Neutrophil (primary cell): ENCODE data around the gene RUSC1.

Experiments
- H3K27ac ChIP-seq: fragments of 200-600 bp; sonication (generic); 2 replicates; pipeline ENCODE4 v1.5.1; 2016; ENCODE audit warnings: mild to moderate bottlenecking, moderate library complexity
- H3K27me3 ChIP-seq: fragments of 200-600 bp; sonication (generic); 2 replicates; pipeline ENCODE4 v1.6.0; 2016; ENCODE audit warnings: mild to moderate bottlenecking
- H3K36me3 ChIP-seq: fragments of 200-600 bp; sonication (generic); 2 replicates; pipeline ENCODE4 v1.5.1; 2017
- H3K4me1 ChIP-seq, 2 experiments: fragments of 200-600 bp in 1 of 2; sonication (generic) in 1 of 2; 1 replicate in 1 of 2; 2 replicates in 1 of 2; pipeline versions ENCODE4 v1.5.1 to v1.6.1; 2013 to 2016; ENCODE audit warnings: low read depth in 1 of 2, low read length in 1 of 2, mild to moderate bottlenecking in 1 of 2, moderate library complexity in 1 of 2; ENCODE audit not compliant: control insufficient read depth in 1 of 2, insufficient read depth in 1 of 2
- H3K4me3 ChIP-seq, 2 experiments: fragments of 200-600 bp in 1 of 2; sonication (generic) in 1 of 2; 1 replicate in 1 of 2; 2 replicates in 1 of 2; pipeline ENCODE4 v1.5.1; 2013 to 2016; ENCODE audit warnings: low read depth in 1 of 2, low read length in 1 of 2, mild to moderate bottlenecking in 1 of 2, moderate library complexity in 1 of 2
- H3K9me3 ChIP-seq: fragments of 200-600 bp; sonication (generic); 2 replicates; pipeline ENCODE4 v1.5.1; 2016
- CTCF ChIP-seq: fragments of 200-600 bp; sonication (generic); IDR thresholded peaks from 2 replicates; pipeline ENCODE4 v1.5.1; 2016; ENCODE audit warnings: antibody characterized with exemption

Gene RUSC1

GRCh38 chr1:155318082-155318481, 2.6 kb upstream of the RUSC1 start:
- Histone ChIP-seq H3K9me3 (no peaks in the 10 kb centered on the region), H3K4me3 (no peak overlapping the region), H3K27ac (no peak overlapping the region), H3K27me3 (no peaks in the 10 kb centered on the region), H3K36me3 (peaks cover 30% of the 10 kb centered on the region), H3K4me1 (peaks cover 35 to 41% of the 10 kb centered on the region in 2 experiments)
- no peak for TF ChIP-seq CTCF

GRCh38 chr1:155319536-155319935, 1.2 kb upstream of the RUSC1 start:
- H3K4me3 ChIP-seq: no peak overlapping the region
- H3K27ac ChIP-seq: peak overlapping the region; percentile 27
- peaks cover 21% of the 10 kb centered on the region for H3K36me3 ChIP-seq
- H3K9me3 ChIP-seq: no peaks in the 10 kb centered on the region
- TF ChIP-seq CTCF: no peak
- peaks cover 43 to 53% of the 10 kb centered on the region in 2 experiments for H3K4me1 ChIP-seq
- no peaks in the 10 kb centered on the region for H3K27me3 ChIP-seq

GRCh38 chr1:155320252-155320651, 442 bp upstream of the RUSC1 start:
- H3K27ac ChIP-seq: peak overlapping the region; percentile 1
- peaks cover 47 to 58% of the 10 kb centered on the region in 2 experiments for H3K4me1 ChIP-seq
- H3K36me3 ChIP-seq: peaks cover 16% of the 10 kb centered on the region

GRCh38 chr1:155321639-155322503, 1.2 kb downstream of the RUSC1 start:
- H3K9me3 ChIP-seq: no peaks in the 10 kb centered on the region
- peaks cover 47 to 58% of the 10 kb centered on the region in 2 experiments for H3K4me1 ChIP-seq
- no peak for TF ChIP-seq CTCF
- no peaks in the 10 kb centered on the region for H3K27me3 ChIP-seq
- H3K36me3 ChIP-seq: peaks cover 15% of the 10 kb centered on the region
- no peak overlapping the region for H3K27ac ChIP-seq
- peak overlapping the region; percentile 77 to 100 for H3K4me3 ChIP-seq

More at GRCh38 chr1:155320252-155320651, 442 bp upstream of the RUSC1 start:
- Histone ChIP-seq H3K27me3 (no peaks in the 10 kb centered on the region), H3K4me3 (peak overlapping the region; percentile 62 to 65), H3K9me3 (no peaks in the 10 kb centered on the region)
- TF ChIP-seq CTCF: no peak

GRCh38 chr1:155322571-155322952, 1.9 kb downstream of the RUSC1 start:
- Histone ChIP-seq H3K36me3 (peaks cover 15% of the 10 kb centered on the region), H3K27ac (peak overlapping the region; percentile 90), H3K9me3 (no peaks in the 10 kb centered on the region), H3K27me3 (no peaks in the 10 kb centered on the region), H3K4me3 (peak overlapping the region; percentile 77 to 100), H3K4me1 (peaks cover 47 to 58% of the 10 kb centered on the region in 2 experiments)
- no peak for TF ChIP-seq CTCF
